HG03432 (cell line): ENCODE measurements around the gene EFNA5.
"Not testable (repeated sequence)": the region's sequence is repeated elsewhere in the genome, so short reads cannot be mapped to it uniquely, and the experiment has no call there.

Source experiments
- ATAC-seq: cut with Tn5 transposase; IDR thresholded peaks from one replicate; pipeline ENCODE4 v1.9.1; 2021; ENCODE audit warnings: mild to moderate bottlenecking, moderate library complexity; ENCODE audit not compliant: unreplicated experiment

EFNA5 gene

GRCh38 chr5:107466233-107466769, 204.4 kb downstream of the EFNA5 start:
- ATAC-seq: no peak

GRCh38 chr5:107464876-107465275, 205.9 kb downstream of the EFNA5 start:
- ATAC-seq: no peak

GRCh38 chr5:107464416-107464815, 206.3 kb downstream of the EFNA5 start:
- ATAC-seq: peak; percentile 66

GRCh38 chr5:107463731-107464130, 207.0 kb downstream of the EFNA5 start:
- ATAC-seq: no peak

GRCh38 chr5:107461770-107462169, 209.0 kb downstream of the EFNA5 start:
- no peak for ATAC-seq

- no peak for ATAC-seq
Observed at GRCh38 chr5:107460789-107461188, 209.9 kb downstream of the EFNA5 start.

- ATAC-seq: no peak
Observed at GRCh38 chr5:107459605-107460004, 211.1 kb downstream of the EFNA5 start.

GRCh38 chr5:107458322-107458721, 212.4 kb downstream of the EFNA5 start:
- no peak for ATAC-seq

- no peak for ATAC-seq
Observed at GRCh38 chr5:107457881-107458280, 212.9 kb downstream of the EFNA5 start.

GRCh38 chr5:107457138-107457537, 213.6 kb downstream of the EFNA5 start:
- no peak for ATAC-seq

- peak; percentile 90 for ATAC-seq
Observed at GRCh38 chr5:107456281-107456715, 214.4 kb downstream of the EFNA5 start.

GRCh38 chr5:107455111-107455544, 215.6 kb downstream of the EFNA5 start:
- ATAC-seq: no peak

GRCh38 chr5:107451827-107452226, 218.9 kb downstream of the EFNA5 start:
- ATAC-seq: not testable (repeated sequence)

GRCh38 chr5:107451028-107451427, 219.7 kb downstream of the EFNA5 start:
- no peak for ATAC-seq

GRCh38 chr5:107450531-107450930, 220.2 kb downstream of the EFNA5 start:
- no peak for ATAC-seq

- no peak for ATAC-seq
Observed at GRCh38 chr5:107449369-107449768, 221.4 kb downstream of the EFNA5 start.

- ATAC-seq: no peak
Observed at GRCh38 chr5:107447587-107447986, 223.2 kb downstream of the EFNA5 start.

- no peak for ATAC-seq
Observed at GRCh38 chr5:107446972-107447371, 223.8 kb downstream of the EFNA5 start.

- ATAC-seq: no peak
Observed at GRCh38 chr5:107444300-107444699, 226.4 kb downstream of the EFNA5 start.

GRCh38 chr5:107443897-107444296, 226.8 kb downstream of the EFNA5 start:
- ATAC-seq: no peak

- no peak for ATAC-seq
Observed at GRCh38 chr5:107442452-107442851, 228.3 kb downstream of the EFNA5 start.

- no peak for ATAC-seq
Observed at GRCh38 chr5:107439832-107440231, 230.9 kb downstream of the EFNA5 start.

- ATAC-seq: no peak
Observed at GRCh38 chr5:107437986-107438510, 232.7 kb downstream of the EFNA5 start.
